Astrocyte (in vitro differentiated cells and primary cell): ENCODE results near the gene KLHL25. TPM values are rescaled to one million over a fixed set of nuclear protein-coding genes. Genes with fewer than 3 reads are reported as not detected.

Experiments used
- DNase-seq: peaks from one replicate; pipeline ENCODE4 v3.0.0-alpha.2; 2010; ENCODE audit warnings: low read depth
- FAIRE-seq: peaks from 2 replicates; lab custom pipeline; 2011; peaks lifted over from hg19 to GRCh38; lab: Jason Lieb, UNC
- H2AFZ ChIP-seq: 2 replicates; pipeline ENCODE4 v1.6.0; 2012; ENCODE audit warnings: low read depth, low read length, inconsistent platforms
- H3K27ac ChIP-seq: 2 replicates; pipeline ENCODE4 v1.5.1; 2011; ENCODE audit warnings: low read depth, low read length, inconsistent platforms
- H3K27me3 ChIP-seq: 2 replicates; pipeline ENCODE4 v1.6.0; 2011; ENCODE audit warnings: low read length, inconsistent platforms; ENCODE audit not compliant: insufficient read depth
- H3K36me3 ChIP-seq: 2 replicates; pipeline ENCODE4 v1.5.1; 2011; ENCODE audit warnings: low read length, inconsistent platforms; ENCODE audit not compliant: insufficient read depth
- H3K4me1 ChIP-seq: 2 replicates; pipeline ENCODE4 v1.5.1; 2011; ENCODE audit warnings: low read length, inconsistent platforms; ENCODE audit not compliant: insufficient read depth
- H3K4me2 ChIP-seq: 2 replicates; pipeline ENCODE4 v1.6.0; 2012; ENCODE audit warnings: low read length, inconsistent platforms
- H3K4me3 ChIP-seq: 2 replicates; pipeline ENCODE4 v1.5.1; 2011; ENCODE audit warnings: low read depth, mild to moderate bottlenecking, low read length, inconsistent platforms; ENCODE audit not compliant: insufficient read depth
- H3K79me2 ChIP-seq: 2 replicates; pipeline ENCODE4 v1.6.0; 2012; ENCODE audit warnings: mild to moderate bottlenecking, low read length, inconsistent platforms; ENCODE audit not compliant: insufficient read depth
- H3K9ac ChIP-seq: 2 replicates; pipeline ENCODE4 v1.6.0; 2012; ENCODE audit warnings: mild to moderate bottlenecking, low read length, inconsistent platforms
- H3K9me3 ChIP-seq: 2 replicates; pipeline ENCODE4 v1.5.1; 2012; ENCODE audit warnings: low read depth, mild to moderate bottlenecking, low read length, inconsistent platforms; ENCODE audit not compliant: insufficient read depth
- H4K20me1 ChIP-seq: 2 replicates; pipeline ENCODE4 v1.6.0; 2012; ENCODE audit warnings: low read length, inconsistent platforms; ENCODE audit not compliant: insufficient read depth
- H3K27ac Mint-ChIP-seq: one replicate; pipeline ENCODE4 v1.8.0; 2021; ENCODE audit warnings: mild to moderate bottlenecking, mixed read lengths; ENCODE audit not compliant: unreplicated experiment
- H3K27me3 Mint-ChIP-seq: one replicate; pipeline ENCODE4 v1.8.0; 2021; ENCODE audit warnings: low read depth, mixed read lengths; ENCODE audit not compliant: unreplicated experiment
- H3K36me3 Mint-ChIP-seq: one replicate; pipeline ENCODE4 v1.8.0; 2021; ENCODE audit warnings: low read depth, mixed read lengths; ENCODE audit not compliant: unreplicated experiment
- H3K4me1 Mint-ChIP-seq: one replicate; pipeline ENCODE4 v1.8.0; 2021; ENCODE audit warnings: low read depth, mixed read lengths; ENCODE audit not compliant: unreplicated experiment
- H3K4me3 Mint-ChIP-seq: one replicate; pipeline ENCODE4 v1.8.0; 2021; ENCODE audit warnings: mild to moderate bottlenecking, moderate library complexity, mixed read lengths; ENCODE audit not compliant: unreplicated experiment
- H3K9me3 Mint-ChIP-seq: one replicate; pipeline ENCODE4 v1.8.0; 2021; ENCODE audit warnings: mild to moderate bottlenecking, mixed read lengths; ENCODE audit not compliant: unreplicated experiment
- EZH2 ChIP-seq: IDR thresholded peaks from 2 replicates; pipeline ENCODE4 v1.6.1; 2012; ENCODE audit warnings: mild to moderate bottlenecking, low read length, inconsistent platforms; ENCODE audit not compliant: insufficient read depth
- total RNA-seq: library from RNA; stranded (reverse); gene quantifications from 2 replicates; pipeline ENCODE4 v1.2.1, GENCODE V29; 2021
- TF ChIP-seq, protein P1 (sequence below): IDR thresholded peaks from 2 replicates; pipeline ENCODE4 v1.5.1; 2011; ENCODE audit warnings: low read depth, mild to moderate bottlenecking, inconsistent platforms, low read length, moderate library complexity; ENCODE audit not compliant: insufficient read depth

Gene KLHL25
- total RNA-seq, 1 donor from 2014 or later, result 5.6 TPM

DNA sequence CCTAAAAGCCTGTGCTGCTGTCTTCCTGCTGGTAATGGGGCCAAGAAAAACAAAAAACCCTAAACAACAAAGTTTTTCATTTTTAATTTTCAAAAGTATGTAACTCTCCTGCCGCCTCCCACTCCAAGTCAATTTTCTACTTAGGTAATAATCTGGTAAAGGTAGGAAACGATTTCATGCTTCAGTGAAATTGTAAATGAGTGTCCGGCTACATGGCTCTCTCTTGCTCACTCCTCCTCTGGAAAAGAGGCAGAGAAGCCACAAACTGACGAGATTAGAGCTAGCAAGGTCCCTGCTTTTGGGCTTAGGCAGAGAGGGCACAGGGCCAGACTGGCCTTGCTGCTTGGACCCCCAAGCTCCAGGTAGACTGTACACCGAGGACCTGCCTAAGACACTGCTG lies 23.5 kb downstream of the KLHL25 start:
- Histone ChIP-seq H3K9ac (no peak overlapping the region), H3K36me3 (no peaks in the 10 kb centered on the region), H3K27me3 (no peaks in the 10 kb centered on the region), H3K4me3 (no peak overlapping the region), H3K4me1 (peaks cover 20% of the 10 kb centered on the region), H4K20me1 (peaks cover 89% of the 10 kb centered on the region), H2AFZ (no peak overlapping the region), H3K27ac (no peak overlapping the region), H3K4me2 (peak overlapping the region; percentile 23), H3K9me3 (no peaks in the 10 kb centered on the region), H3K79me2 (peaks cover 87% of the 10 kb centered on the region)
- DNase-seq (no peak), FAIRE-seq (no peak)
- TF ChIP-seq EZH2, result no peak
- TF ChIP-seq, protein P1, sequence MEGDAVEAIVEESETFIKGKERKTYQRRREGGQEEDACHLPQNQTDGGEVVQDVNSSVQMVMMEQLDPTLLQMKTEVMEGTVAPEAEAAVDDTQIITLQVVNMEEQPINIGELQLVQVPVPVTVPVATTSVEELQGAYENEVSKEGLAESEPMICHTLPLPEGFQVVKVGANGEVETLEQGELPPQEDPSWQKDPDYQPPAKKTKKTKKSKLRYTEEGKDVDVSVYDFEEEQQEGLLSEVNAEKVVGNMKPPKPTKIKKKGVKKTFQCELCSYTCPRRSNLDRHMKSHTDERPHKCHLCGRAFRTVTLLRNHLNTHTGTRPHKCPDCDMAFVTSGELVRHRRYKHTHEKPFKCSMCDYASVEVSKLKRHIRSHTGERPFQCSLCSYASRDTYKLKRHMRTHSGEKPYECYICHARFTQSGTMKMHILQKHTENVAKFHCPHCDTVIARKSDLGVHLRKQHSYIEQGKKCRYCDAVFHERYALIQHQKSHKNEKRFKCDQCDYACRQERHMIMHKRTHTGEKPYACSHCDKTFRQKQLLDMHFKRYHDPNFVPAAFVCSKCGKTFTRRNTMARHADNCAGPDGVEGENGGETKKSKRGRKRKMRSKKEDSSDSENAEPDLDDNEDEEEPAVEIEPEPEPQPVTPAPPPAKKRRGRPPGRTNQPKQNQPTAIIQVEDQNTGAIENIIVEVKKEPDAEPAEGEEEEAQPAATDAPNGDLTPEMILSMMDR, result no peak
- Mint-ChIP-seq H3K4me1 (peaks cover 10% of the 10 kb centered on the region), H3K27me3 (no peaks in the 10 kb centered on the region), H3K36me3 (peaks cover 17% of the 10 kb centered on the region), H3K4me3 (no peak overlapping the region), H3K9me3 (peaks cover 2% of the 10 kb centered on the region), H3K27ac (no peak overlapping the region)

DNA sequence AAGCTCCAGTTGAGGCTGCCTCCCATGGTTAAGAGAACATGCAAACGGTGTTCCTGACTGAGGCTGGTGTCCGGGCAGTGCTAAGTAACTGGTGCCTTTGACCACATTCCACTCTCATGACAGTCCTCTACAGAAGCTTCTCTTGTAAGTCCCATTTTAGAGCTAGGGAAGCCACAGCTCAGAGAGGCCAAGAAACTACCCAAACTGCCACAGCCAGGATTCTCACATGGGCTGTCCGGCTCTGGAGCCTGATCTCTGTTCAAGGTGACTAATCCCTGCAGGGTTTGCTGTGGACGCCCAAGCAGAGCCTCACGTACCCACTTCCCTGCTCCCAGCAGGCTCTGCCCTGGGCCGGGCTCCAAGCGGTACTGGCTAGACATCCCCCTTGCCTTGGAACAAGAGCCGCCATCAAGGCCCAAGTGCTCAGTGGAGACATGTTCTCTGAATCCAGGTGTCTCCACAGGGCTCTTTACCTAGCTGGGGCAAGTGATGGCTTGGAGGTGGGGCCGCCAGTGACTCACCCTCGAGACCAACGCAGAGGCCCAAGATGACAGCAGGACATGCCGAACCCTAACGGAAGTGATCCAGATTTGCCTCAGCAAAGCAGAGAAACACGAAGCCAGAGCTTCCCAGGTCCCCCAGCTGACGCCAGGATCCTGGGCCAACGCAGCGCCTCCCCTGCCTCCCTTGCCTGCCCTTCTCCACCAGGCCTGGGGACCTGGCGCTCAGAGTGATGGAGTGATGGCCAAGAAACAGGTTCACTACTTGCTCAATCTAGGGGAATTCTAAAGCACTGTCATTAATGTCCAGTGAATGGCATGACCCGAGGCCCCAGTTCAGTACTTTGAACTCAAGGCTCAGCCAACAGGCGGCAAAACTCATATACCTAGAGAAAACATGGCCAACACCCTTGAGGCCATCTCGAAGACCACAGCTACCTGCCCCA lies 24.4 kb downstream of the KLHL25 start:
- Histone ChIP-seq H3K27me3 (no peaks in the 10 kb centered on the region), H3K4me3 (no peak overlapping the region), H2AFZ (no peak overlapping the region), H4K20me1 (peaks cover 92% of the 10 kb centered on the region), H3K27ac (no peak overlapping the region), H3K9ac (no peak overlapping the region), H3K4me2 (peak overlapping the region; percentile 23), H3K4me1 (peaks cover 20% of the 10 kb centered on the region), H3K79me2 (peaks cover 85% of the 10 kb centered on the region), H3K36me3 (no peaks in the 10 kb centered on the region), H3K9me3 (no peaks in the 10 kb centered on the region)
- Mint-ChIP-seq H3K36me3 (peaks cover 17% of the 10 kb centered on the region), H3K27ac (no peak overlapping the region), H3K27me3 (no peaks in the 10 kb centered on the region), H3K4me3 (no peak overlapping the region), H3K9me3 (peaks cover 2% of the 10 kb centered on the region), H3K4me1 (peaks cover 13% of the 10 kb centered on the region)
- TF ChIP-seq EZH2, result no peak
- TF ChIP-seq, protein P1, result no peak
- FAIRE-seq (no peak), DNase-seq (no peak)
